ENCODE data around the gene CDC25C. TPM values are rescaled to one million over a fixed set of nuclear protein-coding genes. Genes with fewer than 3 reads are reported as not detected.
A peak's percentile ranks its signal among the peaks of the same experiment; 100 is the strongest.

CDC25C gene
- total RNA-seq, 2 experiments from 2014 or later: 12.2 to 14.6 TPM

DNA sequence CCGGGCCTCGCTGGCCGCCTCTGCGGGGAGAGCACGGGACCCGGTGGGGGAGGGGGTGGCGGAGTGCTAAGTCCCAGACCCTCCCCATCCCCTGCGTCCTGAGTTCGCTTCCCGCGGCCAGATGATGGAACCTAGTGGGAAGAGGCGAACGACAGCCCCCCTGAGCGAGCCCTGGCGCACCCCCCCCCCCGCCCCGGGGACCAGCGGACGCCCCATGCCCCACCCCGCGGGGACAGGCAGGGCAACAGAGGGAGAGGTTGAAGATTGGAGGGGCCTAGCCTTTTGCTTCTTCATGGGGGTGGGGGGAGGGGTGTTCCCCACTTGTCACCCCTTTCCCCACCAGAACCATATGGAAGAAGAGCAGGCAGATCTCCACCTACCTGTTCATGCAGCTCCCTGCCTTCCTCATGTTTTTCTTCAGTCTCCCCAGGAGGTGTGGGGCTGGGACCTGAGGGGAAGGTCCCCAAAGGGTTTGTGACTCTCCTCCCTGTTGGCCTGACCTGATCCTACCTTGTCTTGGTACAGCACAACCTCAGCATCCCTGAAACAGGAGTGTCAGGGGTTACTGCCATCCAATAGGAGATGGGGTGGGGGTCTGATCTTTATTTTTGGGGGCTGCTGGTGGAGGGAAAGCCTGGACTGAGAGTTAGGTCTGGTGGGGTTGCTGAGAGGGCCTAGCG is 6.9 kb upstream of the CDC25C start:
- intact Hi-C loops (cut with micrococcal nuclease): loop anchor here (10.0 kb wide), 1 partner anchor 124 kb away; the partner anchor contains the start of gene CDC23
- ATAC-seq (peak; percentile 6), DNase-seq (peak; percentile 9)
- ChIA-PET POLR2A (interaction anchor here (0.5 to 6.1 kb wide), 11 partner anchors 9 to 583 kb away, joined by 3 to 156 read pairs (median 3); partner anchors contain the start of genes EGR1 and KDM3B), CTCF (interaction anchor here (0.7 to 15.5 kb wide), 4 partner anchors 13 to 205 kb away, joined by 3 to 322 read pairs (median 4); partner anchors contain the start of gene KDM3B)
- Mint-ChIP-seq H3K9me3 (no peaks in the 10 kb centered on the region), H3K27ac (peak overlapping the region; percentile 87), H3K36me3 (ENCODE audit: low read depth) (peaks cover 17% of the 10 kb centered on the region), H3K4me1 (ENCODE audit: low read depth) (peaks cover 28% of the 10 kb centered on the region), H3K4me3 (peak overlapping the region; percentile 91), H3K27me3 (no peaks in the 10 kb centered on the region)
- no peak for TF ChIP-seq CTCF (IDR thresholded peaks at IDR 0.05)

- ChIA-PET POLR2A (interaction anchor here (0.6 to 6.1 kb wide), 9 partner anchors 8 to 582 kb away, joined by 3 to 156 read pairs (median 3); partner anchors contain the start of gene KDM3B), CTCF (interaction anchor here (0.7 to 15.5 kb wide), 6 partner anchors 14 to 206 kb away, joined by 3 to 322 read pairs (median 4); partner anchors contain the start of gene KDM3B)
- Mint-ChIP-seq H3K4me1 (ENCODE audit: low read depth) (peaks cover 28% of the 10 kb centered on the region), H3K27me3 (no peaks in the 10 kb centered on the region), H3K4me3 (peak within 1 kb of the TSS; percentile 91), H3K9me3 (no peaks in the 10 kb centered on the region), H3K36me3 (ENCODE audit: low read depth) (peaks cover 14% of the 10 kb centered on the region), H3K27ac (peak within 1 kb of the TSS; percentile 96)
- peak; percentile 92 for DNase-seq
- intact Hi-C loops (cut with micrococcal nuclease): loop anchor here (10.0 kb wide), 1 partner anchor 123 kb away; the partner anchor contains the start of gene CDC23
- ATAC-seq: peak; percentile 89
- TF ChIP-seq CTCF (IDR thresholded peaks at IDR 0.05): no peak
Measured at GRCh38 chr5:138337685-138338410, 6.2 kb upstream of the CDC25C start, which contains the start of gene FAM53C. Gene FAM53C (plus strand): TSS chr5:138338266. CDS start chr5:138341336, 3,070 bp downstream.

DNA sequence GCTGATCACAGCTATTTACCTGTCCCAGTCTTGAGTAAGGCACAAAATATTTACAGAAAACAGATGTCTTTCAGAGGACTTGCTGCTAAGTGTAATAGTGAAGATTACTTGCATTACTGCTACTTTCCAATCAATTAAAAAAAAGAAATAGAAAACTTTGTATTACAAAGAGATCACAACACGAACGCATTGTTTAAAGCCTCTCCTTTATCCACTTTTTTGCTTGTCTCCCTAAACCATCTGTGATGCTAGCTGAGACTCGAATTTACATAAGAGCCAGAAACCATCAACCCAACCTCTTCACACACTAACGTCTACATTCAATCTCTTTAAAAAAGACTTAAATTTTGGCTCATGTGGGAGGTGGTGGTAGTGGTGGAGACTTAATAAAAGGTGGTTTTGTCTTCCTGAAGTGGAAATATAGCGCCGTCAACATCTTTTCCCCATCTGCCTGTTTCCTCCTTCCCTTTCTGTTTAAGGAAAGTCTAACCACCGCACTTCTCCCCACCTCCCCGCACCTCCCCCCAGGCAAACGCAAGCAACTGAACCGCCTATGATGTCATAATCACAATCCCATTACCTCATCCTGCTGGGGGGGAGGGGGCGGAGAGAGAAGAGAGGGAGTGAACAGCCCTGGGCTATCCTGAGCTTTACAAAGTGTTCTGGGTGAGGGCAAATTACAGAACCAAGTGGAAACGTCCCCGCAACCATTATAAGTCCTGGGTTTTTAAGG is 5.5 kb upstream of the CDC25C start:
- TF ChIP-seq CTCF (IDR thresholded peaks at IDR 0.05): no peak
- Mint-ChIP-seq H3K27me3 (no peaks in the 10 kb centered on the region), H3K4me1 (ENCODE audit: low read depth) (peaks cover 31% of the 10 kb centered on the region)

GRCh38 chr5:138334867-138335447 is 3.4 kb upstream of the CDC25C start:
- ChIA-PET CTCF (interaction anchor here (1.2 to 15.5 kb wide), 3 partner anchors 17 to 244 kb away, joined by 3 to 322 read pairs (median 4); partner anchors contain the start of genes EGR1 and KDM3B), POLR2A (no interaction called here)
- Mint-ChIP-seq H3K27me3 (no peaks in the 10 kb centered on the region), H3K9me3 (no peaks in the 10 kb centered on the region), H3K4me3 (no peak overlapping the region), H3K27ac (no peak overlapping the region), H3K4me1 (ENCODE audit: low read depth) (peaks cover 29% of the 10 kb centered on the region), H3K36me3 (ENCODE audit: low read depth) (peaks cover 6% of the 10 kb centered on the region)
- TF ChIP-seq CTCF (IDR thresholded peaks at IDR 0.05): no peak
- DNase-seq (peak; percentile 30), ATAC-seq (no peak)
- intact Hi-C loops (cut with micrococcal nuclease): loop anchor here (10.0 kb wide), 1 partner anchor 120 kb away; the partner anchor contains the start of gene CDC23

More for the DNA sequence above, 5.5 kb upstream of the CDC25C start:
- Mint-ChIP-seq H3K4me3 (peak overlapping the region; percentile 91), H3K36me3 (ENCODE audit: low read depth) (peaks cover 14% of the 10 kb centered on the region), H3K9me3 (no peaks in the 10 kb centered on the region), H3K27ac (peak overlapping the region; percentile 96)
- ATAC-seq (peak; percentile 15), DNase-seq (peak; percentile 82)
- intact Hi-C loops (cut with micrococcal nuclease): loop anchor here (10.0 kb wide), 1 partner anchor 122 kb away; the partner anchor contains the start of gene CDC23
- POLR2A ChIA-PET: interaction anchor here (1.0 to 6.1 kb wide), 3 partner anchors 13 to 205 kb away, joined by 3 to 156 read pairs (median 4); partner anchors contain the start of gene KDM3B
- CTCF ChIA-PET: interaction anchor here (1.1 to 15.5 kb wide), 3 partner anchors 15 to 120 kb away, joined by 3 to 322 read pairs (median 4); partner anchors contain the start of gene KDM3B
